Measurements from ENCODE around the gene RACGAP1.

Gene RACGAP1

DNA sequence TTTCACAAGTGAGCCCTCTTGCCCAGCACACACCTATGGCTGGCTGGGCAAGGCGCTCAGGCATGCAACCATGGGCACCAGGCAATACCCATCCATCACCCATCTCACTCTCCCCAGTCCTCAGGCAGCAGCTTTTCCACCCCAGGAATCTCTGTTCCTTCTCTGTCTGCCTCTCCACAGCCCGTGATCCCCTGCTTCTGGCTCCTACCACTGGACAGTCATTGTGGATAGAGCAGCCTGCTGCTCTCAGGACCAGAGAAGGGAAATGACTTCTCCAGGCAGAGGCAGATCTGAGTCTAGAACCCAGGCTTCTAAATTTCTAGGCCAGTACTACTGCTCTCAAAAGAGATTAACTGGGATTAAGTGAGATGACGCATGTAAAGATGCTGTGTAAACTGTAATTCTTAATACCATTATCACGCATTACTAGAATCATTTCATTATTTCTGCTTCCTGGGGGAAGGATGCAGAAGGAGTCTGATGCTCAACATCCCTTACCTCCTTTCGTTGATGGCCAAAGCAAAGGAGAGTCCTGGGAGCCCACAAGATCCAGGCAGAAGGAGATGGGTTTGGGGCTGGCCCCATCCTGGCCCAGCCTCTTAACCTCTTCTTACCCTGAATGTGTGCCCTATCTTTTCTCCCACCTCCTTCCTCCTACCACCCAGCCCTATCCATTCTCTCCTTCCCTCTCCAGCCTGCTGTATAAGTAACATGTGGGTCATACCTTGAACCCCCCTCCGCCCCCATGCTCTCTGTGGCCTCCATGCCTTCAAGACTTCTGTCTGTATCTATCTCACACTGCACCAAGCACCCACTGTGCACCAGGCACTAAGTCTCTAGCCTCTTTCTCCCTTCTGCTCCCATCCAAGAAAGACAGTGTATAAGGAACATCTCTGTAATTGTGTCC, 68.4 kb downstream of the RACGAP1 start:
- FAIRE-seq (no peak), DNase-seq (ENCODE audit: low spot score) (no peak)

GRCh38 chr12:49955899-49956662, 69.2 kb downstream of the RACGAP1 start:
- DNase-seq (ENCODE audit: low spot score) (no peak), FAIRE-seq (no peak)

GRCh38 chr12:49954863-49955830, 70.1 kb downstream of the RACGAP1 start:
- no peak for FAIRE-seq
- no peak for DNase-seq (ENCODE audit: low spot score)

- DNase-seq (ENCODE audit: low spot score) (no peak), FAIRE-seq (no peak)
Measured at GRCh38 chr12:49953961-49954846, 71.1 kb downstream of the RACGAP1 start.

DNA sequence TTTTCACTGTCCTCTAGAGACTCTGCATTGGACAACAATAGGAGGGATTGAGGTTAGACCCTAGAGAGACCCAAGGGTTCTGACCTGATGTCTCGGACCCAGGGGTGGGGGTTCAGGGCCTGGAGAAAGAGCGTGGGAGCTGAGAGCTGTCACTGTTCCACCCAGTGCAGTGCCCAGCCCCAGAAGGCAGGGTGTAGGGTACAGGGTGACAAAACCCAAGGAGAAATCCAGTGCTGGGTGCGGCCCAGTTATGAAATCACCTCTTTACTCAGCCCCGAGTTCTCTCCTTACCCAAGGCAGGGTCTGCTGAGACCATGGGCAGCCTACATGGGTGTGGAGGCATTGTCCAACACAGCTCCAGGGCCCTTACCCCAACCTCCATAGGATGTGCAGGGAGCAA, 72.1 kb downstream of the RACGAP1 start:
- DNase-seq (ENCODE audit: low spot score) (no peak), FAIRE-seq (no peak)

DNA sequence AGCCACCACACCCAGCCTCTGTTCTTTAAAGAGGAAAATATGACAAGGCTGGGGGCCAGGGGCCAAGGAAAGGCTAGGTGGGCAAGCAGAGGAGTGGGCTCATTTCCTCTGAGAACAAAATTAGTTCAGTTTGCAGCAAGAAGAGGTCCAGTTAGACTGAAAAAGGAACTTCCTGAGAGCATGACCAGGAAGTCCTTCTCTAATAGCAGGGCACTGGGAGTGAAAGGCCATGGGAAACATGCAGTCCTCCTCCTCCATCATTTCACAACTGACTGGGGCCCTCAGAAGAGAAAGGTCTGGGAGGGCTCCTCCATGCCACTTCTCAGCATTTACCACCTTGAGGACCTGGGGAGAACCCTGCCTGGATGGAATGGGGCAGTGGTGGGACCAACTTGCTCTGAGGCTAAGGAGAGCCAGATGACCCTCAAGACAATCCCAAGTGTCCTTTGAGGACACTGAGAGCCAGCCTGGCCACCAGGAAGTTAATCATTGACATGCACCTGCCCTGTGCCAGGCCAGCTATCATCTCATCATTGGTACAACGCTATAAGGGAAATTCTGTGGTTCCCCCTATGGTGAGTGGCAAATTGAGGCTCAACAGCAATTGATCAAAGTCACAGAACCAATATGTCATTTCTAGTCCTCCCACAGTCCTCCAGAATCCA, 72.8 kb downstream of the RACGAP1 start:
- FAIRE-seq, result no peak
- no peak for DNase-seq (ENCODE audit: low spot score)

GRCh38 chr12:49951411-49952240, 73.7 kb downstream of the RACGAP1 start:
- no peak for DNase-seq (ENCODE audit: low spot score)
- FAIRE-seq, result no peak

DNA sequence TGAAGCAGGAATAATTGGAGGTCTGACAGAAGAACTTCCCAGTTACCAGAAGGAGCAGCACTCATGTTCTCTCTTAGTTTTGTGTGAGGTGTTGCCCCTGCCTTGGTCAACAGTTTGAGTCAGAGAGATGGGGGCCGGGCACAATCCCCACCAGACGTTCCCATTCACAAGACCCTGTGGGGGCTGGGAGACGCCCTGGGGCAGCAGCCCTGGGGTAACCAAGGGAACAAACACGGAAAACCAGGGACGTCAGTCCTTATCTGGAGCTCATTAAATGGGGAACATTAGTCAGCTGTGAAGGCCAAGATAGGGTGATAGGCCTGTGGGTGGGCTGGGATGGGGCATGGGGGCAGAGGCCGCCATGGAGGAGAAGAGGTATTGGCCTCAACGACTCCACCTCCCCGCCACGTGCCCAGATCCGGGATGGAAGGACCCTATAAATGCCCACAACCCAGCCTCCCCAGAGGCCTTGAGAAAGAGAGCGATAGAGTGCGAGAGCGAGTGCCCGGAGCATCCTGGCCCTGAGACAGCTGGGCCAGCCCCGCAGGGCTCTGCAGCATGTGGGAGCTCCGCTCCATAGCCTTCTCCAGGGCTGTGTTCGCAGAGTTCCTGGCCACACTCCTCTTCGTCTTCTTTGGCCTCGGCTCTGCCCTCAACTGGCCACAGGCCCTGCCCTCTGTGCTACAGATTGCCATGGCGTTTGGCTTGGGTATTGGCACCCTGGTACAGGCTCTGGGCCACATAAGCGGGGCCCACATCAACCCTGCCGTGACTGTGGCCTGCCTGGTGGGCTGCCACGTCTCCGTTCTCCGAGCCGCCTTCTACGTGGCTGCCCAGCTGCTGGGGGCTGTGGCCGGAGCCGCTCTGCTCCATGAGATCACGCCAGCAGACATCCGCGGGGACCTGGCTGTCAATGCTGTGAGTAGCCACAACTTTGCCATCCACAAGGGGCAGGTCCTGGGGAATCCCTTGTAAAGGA, 74.7 kb downstream of the RACGAP1 start, which contains the start of gene AQP2:
AQP2 (plus strand) TSS at position 465 of the 979 bp plus-strand sequence; CDS start at position 559, 94 bp downstream.
- FAIRE-seq (no peak), DNase-seq (ENCODE audit: low spot score) (no peak)

- no peak for DNase-seq (ENCODE audit: low spot score)
- no peak for FAIRE-seq
Measured at GRCh38 chr12:49949866-49950265, 75.4 kb downstream of the RACGAP1 start.

DNA sequence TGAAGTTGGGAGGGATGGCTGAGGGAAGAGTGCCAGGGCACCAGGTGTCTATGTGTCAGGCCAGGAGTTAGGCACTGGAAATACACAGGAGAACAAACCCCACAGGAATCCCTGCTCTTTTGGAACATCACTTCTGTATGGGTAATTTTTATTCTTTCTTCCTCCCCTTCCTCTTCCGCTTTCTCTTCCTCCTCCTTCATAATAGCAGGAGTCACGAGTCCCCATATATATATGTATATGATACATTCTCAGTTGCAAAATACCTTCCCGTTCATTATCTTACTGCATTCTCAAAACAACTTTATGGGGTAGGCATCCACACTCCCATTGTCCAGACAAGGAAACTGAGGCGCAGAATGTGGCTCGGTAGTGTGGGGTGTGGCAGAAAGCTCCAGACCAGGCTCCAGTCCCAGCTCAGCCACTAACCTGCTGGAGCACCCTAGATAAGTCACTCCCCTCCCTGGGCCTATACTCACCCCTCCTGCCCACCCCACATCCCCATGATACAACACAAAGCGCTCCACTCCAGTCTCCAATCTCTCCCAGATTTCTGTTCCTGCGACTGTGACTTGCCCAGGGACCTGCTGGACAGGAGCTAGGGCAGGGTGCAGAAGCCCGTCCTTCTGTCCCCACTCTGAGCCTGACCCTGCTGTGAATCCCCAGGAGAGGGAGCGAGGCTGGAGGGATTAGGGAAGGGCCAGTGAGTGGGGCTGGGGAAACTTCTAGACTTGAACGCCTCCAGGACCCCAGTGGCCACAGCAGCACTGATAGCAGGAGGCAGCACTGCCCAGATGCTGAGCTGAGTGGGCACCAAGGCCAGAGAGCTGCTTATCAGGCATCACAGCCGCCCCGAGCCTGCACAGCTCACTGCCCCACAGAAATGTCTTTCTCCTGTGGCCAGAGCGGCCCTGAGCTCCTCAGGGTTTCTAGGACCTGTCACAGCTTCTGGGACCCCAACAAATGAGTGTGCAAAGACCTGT, 76.1 kb downstream of the RACGAP1 start:
- FAIRE-seq, result no peak
- no peak for DNase-seq (ENCODE audit: low spot score)

- DNase-seq (ENCODE audit: low spot score) (no peak), FAIRE-seq (no peak)
Measured at GRCh38 chr12:49947593-49948226, 77.6 kb downstream of the RACGAP1 start.

- FAIRE-seq, result no peak
- no peak for DNase-seq (ENCODE audit: low spot score)
Measured at GRCh38 chr12:49946497-49946896, 78.8 kb downstream of the RACGAP1 start.

DNA sequence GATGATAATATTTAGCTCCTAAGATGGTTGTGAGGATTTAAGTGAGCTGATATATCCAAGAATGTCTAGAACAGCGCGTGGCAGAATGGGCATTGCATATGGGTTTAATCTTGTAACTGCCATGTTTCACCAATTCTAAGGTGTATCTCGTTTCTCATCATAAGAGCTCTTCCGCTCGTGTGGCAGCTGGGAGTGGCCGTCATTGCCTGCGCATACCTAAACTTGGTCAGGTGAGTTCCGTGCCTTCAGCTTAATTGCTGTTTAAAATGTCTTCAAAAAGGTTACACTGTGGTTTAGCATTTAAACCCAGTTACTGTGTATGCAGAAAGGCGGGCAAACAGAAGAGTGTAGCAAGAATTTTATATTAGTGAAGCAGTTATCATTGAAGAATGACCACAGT, 79.2 kb downstream of the RACGAP1 start:
- FAIRE-seq (no peak), DNase-seq (ENCODE audit: low spot score) (no peak)

DNA sequence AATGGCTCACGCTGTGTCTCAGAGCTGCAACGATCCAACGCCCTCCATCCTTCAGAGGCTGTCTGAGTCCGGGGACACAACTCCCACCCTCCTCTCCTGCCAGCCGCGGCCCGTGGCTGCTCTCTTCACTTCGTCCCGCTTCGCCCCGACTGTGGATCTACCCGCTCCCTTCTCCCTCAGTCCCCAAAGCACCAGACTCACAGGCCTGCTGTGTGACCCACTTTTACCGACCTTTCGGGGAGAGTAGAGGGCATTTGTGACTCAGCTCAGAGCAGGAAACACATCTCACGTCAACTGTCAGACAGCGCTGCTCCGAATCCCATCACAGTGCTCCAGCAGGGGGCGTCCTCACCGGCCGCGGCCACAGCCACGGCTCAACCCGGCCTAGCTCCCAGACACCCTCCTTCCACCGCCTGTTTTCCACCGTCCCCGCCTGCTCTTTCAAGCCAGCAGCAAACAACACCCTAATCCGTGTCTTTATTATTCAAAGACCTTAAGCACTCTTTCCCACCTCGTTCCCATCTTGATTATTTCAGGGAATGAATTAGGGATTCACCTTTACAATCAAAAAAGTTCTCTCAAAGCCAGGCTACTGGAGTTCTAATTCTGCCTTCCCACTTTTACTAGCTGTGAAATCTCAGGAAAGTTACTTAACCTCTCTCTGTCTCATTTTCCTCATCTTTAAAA, 79.8 kb downstream of the RACGAP1 start:
- FAIRE-seq (no peak), DNase-seq (ENCODE audit: low spot score) (peak; percentile 53)

DNA sequence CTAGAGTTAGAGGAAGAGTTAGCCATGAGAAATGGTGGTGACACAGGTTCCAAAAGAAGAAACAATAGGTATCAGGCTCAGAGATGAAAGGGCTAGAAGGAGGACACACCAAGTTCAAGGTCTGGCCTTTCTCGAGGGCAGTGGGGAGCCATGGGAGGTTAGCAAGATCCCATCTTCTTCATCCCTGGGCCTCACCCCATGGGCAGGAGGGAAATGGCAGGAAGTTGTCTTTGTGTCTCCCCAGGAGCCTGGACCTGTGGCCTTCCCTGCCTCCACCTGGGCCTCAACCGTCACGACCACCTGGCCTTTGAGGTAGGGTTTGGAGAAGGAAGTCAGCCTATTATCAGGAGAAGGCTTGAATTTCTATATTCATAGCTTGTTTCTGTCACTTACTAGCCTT, 80.6 kb downstream of the RACGAP1 start:
- FAIRE-seq (no peak), DNase-seq (ENCODE audit: low spot score) (no peak)

All from RCC 7860 (cell line).